Measurements from ENCODE around the gene OR5H15. TPM values are rescaled to one million over a fixed set of nuclear protein-coding genes. Genes with fewer than 3 reads are reported as not detected.

OR5H15 gene
- total RNA-seq, 2 experiments from 2014 or later: not detected

- intact Hi-C loops (cut with DNase I, micrococcal nuclease): no loop called here
- H3K9me3 Mint-ChIP-seq: no peaks in the 10 kb centered on the region
- no peaks in the 10 kb centered on the region for H3K27me3 Mint-ChIP-seq
Observed at GRCh38 chr3:98209244-98209643, 42.7 kb downstream of the OR5H15 start.

GRCh38 chr3:98213276-98213675 is 46.8 kb downstream of the OR5H15 start:
- H3K9me3 Mint-ChIP-seq: no peaks in the 10 kb centered on the region
- Histone ChIP-seq H3K4me3 (ENCODE audit: low read length) (no peak overlapping the region), H3K4me1 (ENCODE audit: insufficient read depth, low read length) (no peaks in the 10 kb centered on the region), H3K36me3 (ENCODE audit: insufficient read depth, low read length) (no peaks in the 10 kb centered on the region), H3K9me3 (ENCODE audit: control insufficient read depth in 1 of 2, insufficient read depth in 1 of 2, low read length in 2 of 2) (no peaks in the 10 kb centered on the region), H3K27ac (ENCODE audit: low read depth in 1 of 2, low read length in 2 of 2) (no peak overlapping the region), H3K27me3 (ENCODE audit: control insufficient read depth in 1 of 2, insufficient read depth in 2 of 2, low read length in 2 of 2) (no peaks in the 10 kb centered on the region)
- H3K4me1 Mint-ChIP-seq (ENCODE audit: low read depth): no peaks in the 10 kb centered on the region
- H3K36me3 Mint-ChIP-seq (ENCODE audit: low read depth): no peaks in the 10 kb centered on the region
- no peak overlapping the region for H3K4me3 Mint-ChIP-seq
- H3K27me3 Mint-ChIP-seq: peaks cover 4% of the 10 kb centered on the region
- POLR2A ChIA-PET: no interaction called here
- ATAC-seq (ENCODE audit: poor library complexity): no peak
- CTCF ChIA-PET: no interaction called here
- no peak overlapping the region for H3K27ac Mint-ChIP-seq
- DNase-seq: no peak
- intact Hi-C loops (cut with DNase I, micrococcal nuclease): no loop called here
- TF ChIP-seq, protein P1, sequence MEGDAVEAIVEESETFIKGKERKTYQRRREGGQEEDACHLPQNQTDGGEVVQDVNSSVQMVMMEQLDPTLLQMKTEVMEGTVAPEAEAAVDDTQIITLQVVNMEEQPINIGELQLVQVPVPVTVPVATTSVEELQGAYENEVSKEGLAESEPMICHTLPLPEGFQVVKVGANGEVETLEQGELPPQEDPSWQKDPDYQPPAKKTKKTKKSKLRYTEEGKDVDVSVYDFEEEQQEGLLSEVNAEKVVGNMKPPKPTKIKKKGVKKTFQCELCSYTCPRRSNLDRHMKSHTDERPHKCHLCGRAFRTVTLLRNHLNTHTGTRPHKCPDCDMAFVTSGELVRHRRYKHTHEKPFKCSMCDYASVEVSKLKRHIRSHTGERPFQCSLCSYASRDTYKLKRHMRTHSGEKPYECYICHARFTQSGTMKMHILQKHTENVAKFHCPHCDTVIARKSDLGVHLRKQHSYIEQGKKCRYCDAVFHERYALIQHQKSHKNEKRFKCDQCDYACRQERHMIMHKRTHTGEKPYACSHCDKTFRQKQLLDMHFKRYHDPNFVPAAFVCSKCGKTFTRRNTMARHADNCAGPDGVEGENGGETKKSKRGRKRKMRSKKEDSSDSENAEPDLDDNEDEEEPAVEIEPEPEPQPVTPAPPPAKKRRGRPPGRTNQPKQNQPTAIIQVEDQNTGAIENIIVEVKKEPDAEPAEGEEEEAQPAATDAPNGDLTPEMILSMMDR (IDR thresholded peaks at IDR 0.05): no peak

More at GRCh38 chr3:98209244-98209643, 42.7 kb downstream of the OR5H15 start:
- Histone ChIP-seq H3K4me3 (ENCODE audit: low read length) (no peak overlapping the region), H3K9me3 (ENCODE audit: control insufficient read depth in 1 of 2, insufficient read depth in 1 of 2, low read length in 2 of 2) (no peaks in the 10 kb centered on the region), H3K27me3 (ENCODE audit: control insufficient read depth in 1 of 2, insufficient read depth in 2 of 2, low read length in 2 of 2) (no peaks in the 10 kb centered on the region), H3K4me1 (ENCODE audit: insufficient read depth, low read length) (no peaks in the 10 kb centered on the region), H3K36me3 (ENCODE audit: insufficient read depth, low read length) (no peaks in the 10 kb centered on the region), H3K27ac (ENCODE audit: low read depth in 1 of 2, low read length in 2 of 2) (no peak overlapping the region)
- no peaks in the 10 kb centered on the region for H3K4me1 Mint-ChIP-seq (ENCODE audit: low read depth)
- no peak overlapping the region for H3K27ac Mint-ChIP-seq
- no peaks in the 10 kb centered on the region for H3K36me3 Mint-ChIP-seq (ENCODE audit: low read depth)
- TF ChIP-seq, protein P1 (IDR thresholded peaks at IDR 0.05): no peak
- DNase-seq (no peak), ATAC-seq (ENCODE audit: poor library complexity) (no peak)
- ChIA-PET POLR2A (no interaction called here), CTCF (no interaction called here)
- H3K4me3 Mint-ChIP-seq: no peak overlapping the region

DNA sequence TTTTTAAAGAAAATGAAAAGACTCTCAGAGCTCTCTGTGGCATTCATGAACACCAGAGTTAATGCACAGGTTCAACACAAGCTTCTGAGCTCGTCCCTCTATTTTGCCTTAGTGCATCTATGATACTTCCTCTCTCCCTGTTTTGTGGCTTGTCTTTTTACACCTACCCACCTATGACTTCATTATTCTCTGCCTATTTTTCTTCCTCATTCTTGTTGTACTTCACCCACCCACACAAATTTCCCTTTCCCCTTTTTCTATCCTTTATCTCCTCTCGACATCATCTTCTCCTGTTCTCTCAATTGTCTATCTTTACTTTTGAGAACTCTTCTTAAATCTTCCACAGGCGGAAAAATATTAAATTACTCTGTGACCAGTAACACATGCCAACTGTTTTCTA is 48.6 kb downstream of the OR5H15 start:
- no peak overlapping the region for H3K4me3 Mint-ChIP-seq
- no peaks in the 10 kb centered on the region for H3K4me1 Mint-ChIP-seq (ENCODE audit: low read depth)
- H3K4me3 ChIP-seq (ENCODE audit: low read length): no peak overlapping the region
- intact Hi-C loops (cut with DNase I, micrococcal nuclease): no loop called here
- no peak overlapping the region for H3K27ac Mint-ChIP-seq
- no peaks in the 10 kb centered on the region for H3K9me3 ChIP-seq (ENCODE audit: control insufficient read depth in 1 of 2, insufficient read depth in 1 of 2, low read length in 2 of 2)
- TF ChIP-seq, protein P1 (IDR thresholded peaks at IDR 0.05): no peak
- H3K9me3 Mint-ChIP-seq: no peaks in the 10 kb centered on the region
- H3K4me1 ChIP-seq (ENCODE audit: insufficient read depth, low read length): no peaks in the 10 kb centered on the region
- ATAC-seq (ENCODE audit: poor library complexity) (no peak), DNase-seq (no peak)
- ChIA-PET CTCF (no interaction called here), POLR2A (no interaction called here)
- H3K36me3 ChIP-seq (ENCODE audit: insufficient read depth, low read length): no peaks in the 10 kb centered on the region
- H3K27ac ChIP-seq (ENCODE audit: low read depth in 1 of 2, low read length in 2 of 2): no peak overlapping the region
- H3K27me3 Mint-ChIP-seq: peaks cover 4% of the 10 kb centered on the region
- no peaks in the 10 kb centered on the region for H3K27me3 ChIP-seq (ENCODE audit: control insufficient read depth in 1 of 2, insufficient read depth in 2 of 2, low read length in 2 of 2)
- H3K36me3 Mint-ChIP-seq (ENCODE audit: low read depth): no peaks in the 10 kb centered on the region

Other genes starting within 250 kb of the OR5H15 start
- gene RIOX2, start 194.3 kb upstream of the OR5H15 start, total RNA-seq: 10 to 100 TPM; 13.1 to 13.5 TPM
- gene GABRR3, start 131.4 kb upstream of the OR5H15 start, total RNA-seq: not detected
- gene OR5AC2, start 79.5 kb upstream of the OR5H15 start, total RNA-seq: not detected
- gene OR5H1, start 36.0 kb upstream of the OR5H15 start, total RNA-seq: not detected
- gene OR5H14, start 19.2 kb upstream of the OR5H15 start, total RNA-seq: not detected
- gene OR5H6, start 97.5 kb downstream of the OR5H15 start, total RNA-seq: not detected
- not detected for gene OR5H2, start 115.8 kb downstream of the OR5H15 start, total RNA-seq
- gene OR5K4, start 187.2 kb downstream of the OR5H15 start, total RNA-seq: not detected
- not detected for gene OR5K3, start 224.0 kb downstream of the OR5H15 start, total RNA-seq